ENCODE measurements around the gene ZP2. TPM values are rescaled to one million over a fixed set of nuclear protein-coding genes. Genes with fewer than 3 reads are reported as not detected.

Gene ZP2
- total and polyA plus RNA-seq, 2 of the 4 experiments (the other 2 are of a cell fraction): not detected

DNA sequence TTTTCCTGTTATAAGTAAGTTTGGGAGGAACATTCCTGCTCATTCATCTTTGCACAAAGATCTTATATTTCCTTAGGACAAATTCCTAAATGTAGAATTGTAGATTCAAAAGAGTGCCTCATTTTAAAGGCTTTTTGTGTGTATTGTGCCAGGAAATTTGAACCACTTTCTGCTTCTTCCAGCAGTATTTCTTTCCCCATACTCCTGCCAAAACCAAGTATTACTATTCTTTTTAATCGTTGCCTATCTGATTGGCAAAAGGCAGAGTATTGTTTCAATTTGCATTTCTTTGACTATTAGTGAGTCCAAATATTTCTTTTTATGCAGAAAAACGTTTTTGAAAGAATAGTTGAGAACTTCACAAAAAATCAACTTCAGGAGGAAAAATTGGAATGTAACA lies 31.4 kb upstream of the ZP2 start:
- Histone ChIP-seq H2BK5ac (ENCODE audit: low read depth, low read length, poor library complexity, severe bottlenecking) (no peak overlapping the region), H3K79me1 (ENCODE audit: low read depth in 1 of 2, low read length in 2 of 2) (no peaks in the 10 kb centered on the region), H3K4me2 (ENCODE audit: low read depth, low read length) (no peak overlapping the region), H2AK9ac (replicated peaks; ENCODE audit: low read depth, low read length, poor library complexity) (no peak overlapping the region), H2BK15ac (ENCODE audit: low read depth, low read length) (no peak overlapping the region), H3K27ac (ENCODE audit: insufficient read depth, low read length) (no peak overlapping the region), H3K4ac (ENCODE audit: low read depth, low read length) (no peak overlapping the region), H2BK120ac (ENCODE audit: low read depth, low read length) (no peak overlapping the region), H3K18ac (ENCODE audit: low read depth, low read length) (no peak overlapping the region), H3K9me1 (ENCODE audit: insufficient read depth, low read length) (no peaks in the 10 kb centered on the region), H3K9me3 (ENCODE audit: control insufficient read depth, insufficient read depth, low read length) (no peaks in the 10 kb centered on the region), H3K4me3 (ENCODE audit: insufficient read depth, low read depth, low read length) (no peak overlapping the region), H3K23ac (ENCODE audit: low read depth, low read length) (no peak overlapping the region), H4K91ac (ENCODE audit: insufficient read depth, low read depth, low read length) (no peak overlapping the region), H4K20me1 (ENCODE audit: insufficient read depth, low read length) (no peaks in the 10 kb centered on the region), H2AK5ac (ENCODE audit: low read depth, low read length) (no peak overlapping the region), H3K36me3 (ENCODE audit: control insufficient read depth, insufficient read depth, low read length) (no peaks in the 10 kb centered on the region), H3K9ac (ENCODE audit: low read depth, low read length) (no peak overlapping the region), H3K4me1 (ENCODE audit: control insufficient read depth, insufficient read depth, low read length) (no peaks in the 10 kb centered on the region), H4K5ac (ENCODE audit: low read depth, low read length) (no peak overlapping the region), H4K8ac (ENCODE audit: low read depth in 2 of 2, low read length in 2 of 2) (no peak overlapping the region), H3K27me3 (ENCODE audit: control insufficient read depth, insufficient read depth, low read length) (peaks cover 9% of the 10 kb centered on the region), H2BK20ac (ENCODE audit: low read depth, low read length) (no peak overlapping the region), H2AFZ (replicated peaks; ENCODE audit: low read length, poor library complexity) (no peak overlapping the region), H3K56ac (ENCODE audit: extremely low read depth, insufficient read depth, low read length) (no peak overlapping the region), H3K14ac (replicated peaks; ENCODE audit: low read depth, low read length) (no peak overlapping the region)
- ChIA-PET CTCF (no interaction called here), POLR2A (ENCODE audit: unreplicated experiment) (no interaction called here)
- ATAC-seq (ENCODE audit: low read depth): no peak
- no TSS peak for BruUV-seq (replicated peaks)
- DNase-seq: no peak
- TF ChIP-seq, protein P1, sequence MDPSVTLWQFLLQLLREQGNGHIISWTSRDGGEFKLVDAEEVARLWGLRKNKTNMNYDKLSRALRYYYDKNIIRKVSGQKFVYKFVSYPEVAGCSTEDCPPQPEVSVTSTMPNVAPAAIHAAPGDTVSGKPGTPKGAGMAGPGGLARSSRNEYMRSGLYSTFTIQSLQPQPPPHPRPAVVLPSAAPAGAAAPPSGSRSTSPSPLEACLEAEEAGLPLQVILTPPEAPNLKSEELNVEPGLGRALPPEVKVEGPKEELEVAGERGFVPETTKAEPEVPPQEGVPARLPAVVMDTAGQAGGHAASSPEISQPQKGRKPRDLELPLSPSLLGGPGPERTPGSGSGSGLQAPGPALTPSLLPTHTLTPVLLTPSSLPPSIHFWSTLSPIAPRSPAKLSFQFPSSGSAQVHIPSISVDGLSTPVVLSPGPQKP (IDR thresholded peaks at IDR 0.05; ENCODE audit: borderline replicate concordance, low read depth, low read length): no peak
- no peak for TF ChIP-seq RFX5 (IDR thresholded peaks at IDR 0.05; ENCODE audit: low read depth, low read length)
- no peak for TF ChIP-seq POLR2A (IDR thresholded peaks at IDR 0.05; ENCODE audit: low read depth, low read length)
- no peak for TF ChIP-seq RCOR1 (IDR thresholded peaks at IDR 0.05; ENCODE audit: insufficient replicate concordance, low read length)
- TF ChIP-seq, protein P2, sequence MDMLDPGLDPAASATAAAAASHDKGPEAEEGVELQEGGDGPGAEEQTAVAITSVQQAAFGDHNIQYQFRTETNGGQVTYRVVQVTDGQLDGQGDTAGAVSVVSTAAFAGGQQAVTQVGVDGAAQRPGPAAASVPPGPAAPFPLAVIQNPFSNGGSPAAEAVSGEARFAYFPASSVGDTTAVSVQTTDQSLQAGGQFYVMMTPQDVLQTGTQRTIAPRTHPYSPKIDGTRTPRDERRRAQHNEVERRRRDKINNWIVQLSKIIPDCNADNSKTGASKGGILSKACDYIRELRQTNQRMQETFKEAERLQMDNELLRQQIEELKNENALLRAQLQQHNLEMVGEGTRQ (IDR thresholded peaks at IDR 0.05; ENCODE audit: low read depth, low read length): no peak
- no peak for TF ChIP-seq NFE2L2 (IDR thresholded peaks at IDR 0.05; ENCODE audit: low read depth, low read length)
- TF ChIP-seq, protein P3, sequence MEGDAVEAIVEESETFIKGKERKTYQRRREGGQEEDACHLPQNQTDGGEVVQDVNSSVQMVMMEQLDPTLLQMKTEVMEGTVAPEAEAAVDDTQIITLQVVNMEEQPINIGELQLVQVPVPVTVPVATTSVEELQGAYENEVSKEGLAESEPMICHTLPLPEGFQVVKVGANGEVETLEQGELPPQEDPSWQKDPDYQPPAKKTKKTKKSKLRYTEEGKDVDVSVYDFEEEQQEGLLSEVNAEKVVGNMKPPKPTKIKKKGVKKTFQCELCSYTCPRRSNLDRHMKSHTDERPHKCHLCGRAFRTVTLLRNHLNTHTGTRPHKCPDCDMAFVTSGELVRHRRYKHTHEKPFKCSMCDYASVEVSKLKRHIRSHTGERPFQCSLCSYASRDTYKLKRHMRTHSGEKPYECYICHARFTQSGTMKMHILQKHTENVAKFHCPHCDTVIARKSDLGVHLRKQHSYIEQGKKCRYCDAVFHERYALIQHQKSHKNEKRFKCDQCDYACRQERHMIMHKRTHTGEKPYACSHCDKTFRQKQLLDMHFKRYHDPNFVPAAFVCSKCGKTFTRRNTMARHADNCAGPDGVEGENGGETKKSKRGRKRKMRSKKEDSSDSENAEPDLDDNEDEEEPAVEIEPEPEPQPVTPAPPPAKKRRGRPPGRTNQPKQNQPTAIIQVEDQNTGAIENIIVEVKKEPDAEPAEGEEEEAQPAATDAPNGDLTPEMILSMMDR (conservative IDR thresholded peaks at IDR 0.05; ENCODE audit: low read depth, low read length): no peak
- TF ChIP-seq SMC3 (IDR thresholded peaks at IDR 0.05; ENCODE audit: low read depth, low read length): no peak
- TF ChIP-seq MXI1 (IDR thresholded peaks at IDR 0.05; ENCODE audit: borderline replicate concordance, low read depth, low read length): no peak
- dilution Hi-C loops (cut with HindIII; ENCODE audit: low sequenced_read_pairs, unreplicated experiment): no loop called here
- in situ Hi-C loops (cut with MboI; ENCODE audit: low sequenced_read_pairs): no loop called here
- no CpG with 5 or more reads among the region's 2 CpGs for WGBS, 2 experiments (ENCODE audit: extremely low coverage in 2 of 2, insufficient read length in 1 of 2)
- intact Hi-C loops (cut with micrococcal nuclease): no loop called here
